ENCODE measurements around the gene FANCF.
A peak's percentile ranks its signal among the peaks of the same experiment; 100 is the strongest.

Gene FANCF

DNA sequence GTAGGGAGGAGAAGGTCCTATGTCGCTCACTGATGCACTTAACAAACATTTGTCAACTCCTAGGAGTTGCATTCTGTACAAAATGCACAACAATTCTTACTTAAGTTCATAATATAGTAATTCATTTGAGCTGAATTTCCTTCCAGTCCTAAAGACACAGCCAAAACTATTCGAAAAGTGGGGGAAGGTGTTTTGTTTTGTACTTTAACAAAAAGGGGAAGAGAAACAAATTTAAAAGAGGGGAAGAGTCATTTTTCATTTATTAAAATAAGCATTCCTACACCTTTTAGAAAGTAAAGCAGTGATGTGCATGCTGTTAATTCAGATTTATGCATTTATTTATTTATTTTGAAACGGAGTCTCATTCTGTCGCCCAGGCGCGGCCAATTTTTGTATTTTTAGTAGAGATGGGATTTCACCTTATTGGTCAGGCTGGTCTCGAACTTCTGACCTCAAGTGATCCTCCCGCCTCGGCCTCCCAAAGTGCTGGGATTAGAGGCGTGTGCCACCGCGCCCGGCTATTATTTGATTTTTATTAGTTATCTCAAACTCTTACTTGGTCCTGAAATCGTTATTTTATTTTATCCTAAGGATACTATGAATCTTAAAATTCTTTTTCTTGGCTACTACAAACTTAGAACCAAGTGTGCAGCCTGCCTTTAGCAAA lies 1.1 kb upstream of the FANCF start:
- H3K4me3 ChIP-seq (ENCODE audit: low read depth, low read length) = peak overlapping the region; percentile 67

GRCh38 chr11:22624742-22625447 lies 728 bp downstream of the FANCF start:
- peak; percentile 67 for TF ChIP-seq CTCF (IDR thresholded peaks at IDR 0.05; ENCODE audit: control insufficient read depth, extremely low read depth, insufficient read depth)
- DNase-seq (ENCODE audit: low read depth) = peak; percentile 53
- peak overlapping the region; percentile 67 for H3K4me3 ChIP-seq (ENCODE audit: low read depth, low read length)

More for the DNA sequence above, 1.1 kb upstream of the FANCF start:
- DNase-seq (ENCODE audit: low read depth) = no peak
- no peak for TF ChIP-seq CTCF (IDR thresholded peaks at IDR 0.05; ENCODE audit: control insufficient read depth, extremely low read depth, insufficient read depth)

- no peak for TF ChIP-seq CTCF (IDR thresholded peaks at IDR 0.05; ENCODE audit: control insufficient read depth, extremely low read depth, insufficient read depth)
- no peak for DNase-seq (ENCODE audit: low read depth)
- H3K4me3 ChIP-seq (ENCODE audit: low read depth, low read length) = no peak overlapping the region
Observed at GRCh38 chr11:22617868-22618267, 7.8 kb downstream of the FANCF start.

DNA sequence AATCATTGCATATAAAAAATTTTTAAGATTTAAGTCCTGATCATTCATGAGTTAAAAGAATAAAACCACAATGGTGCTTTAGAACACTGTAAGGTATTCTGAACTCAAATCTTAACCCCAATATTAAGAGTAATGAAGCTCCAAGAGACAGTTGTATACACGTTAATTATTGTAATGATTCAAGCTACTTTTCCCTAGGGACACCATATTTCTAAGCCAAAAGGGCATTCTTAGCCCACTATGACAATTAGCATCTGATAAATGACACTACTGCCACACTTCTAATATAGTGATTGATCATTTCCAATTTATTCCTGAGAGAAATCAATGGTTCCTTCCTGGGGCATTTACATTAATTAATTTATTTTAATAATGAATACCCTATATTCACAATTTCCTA lies 21.7 kb downstream of the FANCF start:
- DNase-seq (ENCODE audit: low read depth) = no peak
- no peak overlapping the region for H3K4me3 ChIP-seq (ENCODE audit: low read depth, low read length)
- no peak for TF ChIP-seq CTCF (IDR thresholded peaks at IDR 0.05; ENCODE audit: control insufficient read depth, extremely low read depth, insufficient read depth)

GRCh38 chr11:22602504-22602903 lies 23.1 kb downstream of the FANCF start:
- no peak for DNase-seq (ENCODE audit: low read depth)
- no peak overlapping the region for H3K4me3 ChIP-seq (ENCODE audit: low read depth, low read length)
- TF ChIP-seq CTCF (IDR thresholded peaks at IDR 0.05; ENCODE audit: control insufficient read depth, extremely low read depth, insufficient read depth) = no peak

- H3K4me3 ChIP-seq (ENCODE audit: low read depth, low read length) = no peak overlapping the region
- TF ChIP-seq CTCF (IDR thresholded peaks at IDR 0.05; ENCODE audit: control insufficient read depth, extremely low read depth, insufficient read depth) = no peak
- DNase-seq (ENCODE audit: low read depth) = no peak
Observed at GRCh38 chr11:22599458-22599857, 26.2 kb downstream of the FANCF start.
